GM18520 (cell line): ENCODE measurements around the gene TPCN1.

Experiments
- ATAC-seq: cut with Tn5 transposase; IDR thresholded peaks from one replicate; pipeline ENCODE4 v1.9.1; 2021; ENCODE audit not compliant: unreplicated experiment

TPCN1 gene

GRCh38 chr12:113278633-113279032, 57.4 kb downstream of the TPCN1 start:
- ATAC-seq: no peak

- no peak for ATAC-seq
Observed at GRCh38 chr12:113284751-113285150, 63.5 kb downstream of the TPCN1 start.

- no peak for ATAC-seq
Observed at GRCh38 chr12:113285679-113286610, 64.7 kb downstream of the TPCN1 start.

- ATAC-seq: no peak
Observed at GRCh38 chr12:113286712-113287111, 65.4 kb downstream of the TPCN1 start.

GRCh38 chr12:113287146-113287898, 66.1 kb downstream of the TPCN1 start:
- ATAC-seq: no peak

GRCh38 chr12:113287899-113288282, 66.6 kb downstream of the TPCN1 start:
- ATAC-seq: no peak

GRCh38 chr12:113289361-113289760, 68.1 kb downstream of the TPCN1 start:
- ATAC-seq: no peak

GRCh38 chr12:113290506-113290905, 69.2 kb downstream of the TPCN1 start:
- ATAC-seq: no peak

GRCh38 chr12:113291586-113291985, 70.3 kb downstream of the TPCN1 start:
- no peak for ATAC-seq

- no peak for ATAC-seq
Observed at GRCh38 chr12:113292091-113292490, 70.8 kb downstream of the TPCN1 start.

- no peak for ATAC-seq
Observed at GRCh38 chr12:113292547-113292946, 71.3 kb downstream of the TPCN1 start.

- no peak for ATAC-seq
Observed at GRCh38 chr12:113293100-113293499, 71.8 kb downstream of the TPCN1 start.

- ATAC-seq: no peak
Observed at GRCh38 chr12:113295886-113296556, 74.8 kb downstream of the TPCN1 start.

GRCh38 chr12:113296557-113297213, 75.4 kb downstream of the TPCN1 start:
- ATAC-seq: no peak

- ATAC-seq: no peak
Observed at GRCh38 chr12:113297214-113297587, 75.9 kb downstream of the TPCN1 start.

GRCh38 chr12:113297621-113298471, 76.6 kb downstream of the TPCN1 start:
- no peak for ATAC-seq

- no peak for ATAC-seq
Observed at GRCh38 chr12:113298472-113298817, 77.2 kb downstream of the TPCN1 start.

- no peak for ATAC-seq
Observed at GRCh38 chr12:113298861-113299545, 77.7 kb downstream of the TPCN1 start.

GRCh38 chr12:113299619-113300237, 78.5 kb downstream of the TPCN1 start:
- ATAC-seq: no peak
